Activated CD8-positive, alpha-beta memory T cell treated with anti-CD3 and anti-CD28 coated beads, Interleukin-2, amount 10 ng/mL, durations not matched to agents 7 days and 5 days (primary cell): Measurements from ENCODE around the gene PEX10. TPM values are rescaled to one million over a fixed set of nuclear protein-coding genes. Genes with fewer than 3 reads are reported as not detected.

Experiments
- ATAC-seq: fragments of 150-1000 bp; cut with Tn5 transposase; one replicate; pipeline ENCODE4 v1.10.0; 2021; ENCODE audit warnings: moderate library complexity
- CTCF ChIA-PET: fragments of 350-600 bp; sonication (Branson Sonifier 250); formaldehyde crosslinking; loops from one replicate; lab custom pipeline; 2021; ENCODE audit warnings: antibody characterized with exemption; lab: Charles Lee
- DNase-seq: peaks from one replicate; pipeline ENCODE4 v3.0.0-alpha.2; 2020
- H3K27ac Mint-ChIP-seq: one replicate; pipeline ENCODE4 v1.8.0; 2021; ENCODE audit warnings: mild to moderate bottlenecking, mixed read lengths
- H3K27me3 Mint-ChIP-seq: one replicate; pipeline ENCODE4 v1.8.0; 2021; ENCODE audit warnings: mixed read lengths
- H3K36me3 Mint-ChIP-seq: one replicate; pipeline ENCODE4 v1.8.0; 2021; ENCODE audit warnings: mild to moderate bottlenecking, mixed read lengths
- H3K4me1 Mint-ChIP-seq: one replicate; pipeline ENCODE4 v1.8.0; 2021; ENCODE audit warnings: mixed read lengths
- H3K4me3 Mint-ChIP-seq: one replicate; pipeline ENCODE4 v1.8.0; 2021; ENCODE audit warnings: mild to moderate bottlenecking, moderate library complexity, mixed read lengths
- H3K9me3 Mint-ChIP-seq: one replicate; pipeline ENCODE4 v1.8.0; 2022; ENCODE audit warnings: low read depth, mixed read lengths
- total RNA-seq, 2 experiments: library from RNA; stranded (reverse); gene quantifications; one replicate each; pipeline ENCODE4 v1.2.3, GENCODE V29; 2021

The PEX10 gene
- total RNA-seq, 2 experiments from 2014 or later: 8.7 to 12.3 TPM

GRCh38 chr1:2383576-2383975 lies 28.8 kb downstream of the PEX10 start:
- Mint-ChIP-seq H3K27ac (no peak overlapping the region), H3K4me3 (no peak overlapping the region), H3K4me1 (peaks cover 2% of the 10 kb centered on the region), H3K27me3 (no peaks in the 10 kb centered on the region), H3K36me3 (no peaks in the 10 kb centered on the region), H3K9me3 (no peaks in the 10 kb centered on the region)
- ATAC-seq: no peak
- CTCF ChIA-PET: interaction anchor here (0.6 to 7.1 kb wide), 3 partner anchors 8 to 186 kb away, joined by 3 to 217 read pairs (median 3); partner anchors contain the start of genes FAAP20, MORN1 and RER1
- no peak for DNase-seq

GRCh38 chr1:2382621-2383361 lies 29.6 kb downstream of the PEX10 start:
- no peak overlapping the region for H3K4me3 Mint-ChIP-seq
- peak; percentile 52 for DNase-seq
- ATAC-seq: no peak

DNA sequence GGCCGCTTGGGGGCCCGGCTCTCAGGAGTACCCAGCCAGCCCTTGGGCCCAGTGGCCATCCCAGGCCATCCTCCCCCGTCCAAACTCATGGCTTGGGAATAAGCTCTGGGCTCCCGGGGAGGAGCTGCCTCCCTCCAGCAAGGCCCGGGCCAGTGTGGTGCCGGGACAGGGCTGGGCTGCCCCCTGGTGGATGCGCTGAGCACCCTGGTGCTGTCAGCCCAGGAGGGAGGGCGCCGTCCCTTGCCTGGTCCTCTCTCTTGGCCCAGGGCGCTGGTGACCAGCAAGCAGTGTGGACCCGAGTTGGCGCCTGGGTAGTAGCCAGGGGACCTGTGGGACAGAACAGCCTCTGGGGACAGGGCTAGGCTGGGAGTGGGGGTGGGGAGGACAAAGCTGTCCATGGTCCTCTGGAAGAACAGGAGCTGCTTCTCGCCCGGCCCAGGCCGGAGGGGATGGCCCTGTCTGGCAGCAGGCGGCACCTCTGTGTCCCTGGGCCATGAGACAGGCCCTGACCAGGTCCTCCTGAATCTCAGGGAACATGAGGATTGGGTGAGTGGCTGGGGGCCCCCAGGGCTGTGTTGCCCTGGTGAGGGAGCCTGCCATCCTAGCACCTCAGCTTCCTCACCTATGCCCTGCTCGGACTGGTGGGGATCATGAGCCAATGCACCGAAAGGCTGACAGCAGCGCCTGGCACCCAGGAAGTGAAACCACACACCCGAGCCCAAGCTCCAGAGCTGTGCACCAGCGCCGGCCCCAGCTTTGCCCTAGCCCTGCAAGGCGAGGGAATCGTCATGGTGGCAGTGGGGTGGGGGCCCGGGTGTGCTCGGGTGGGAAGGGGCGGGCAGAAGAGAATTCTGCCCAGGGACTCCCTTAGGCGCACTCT lies 30.4 kb downstream of the PEX10 start:
- Mint-ChIP-seq H3K4me1 (peaks cover 2% of the 10 kb centered on the region), H3K36me3 (no peaks in the 10 kb centered on the region), H3K27me3 (no peaks in the 10 kb centered on the region), H3K9me3 (no peaks in the 10 kb centered on the region), H3K27ac (no peak overlapping the region), H3K4me3 (no peak overlapping the region)
- CTCF ChIA-PET: interaction anchor here (0.6 to 7.1 kb wide), 29 partner anchors 8 to 337 kb away, joined by 3 to 217 read pairs (median 4); partner anchors contain the start of genes FAAP20, MORN1 and RER1
- ATAC-seq (peak; percentile 98), DNase-seq (peak; percentile 85)

More at GRCh38 chr1:2382621-2383361, 29.6 kb downstream of the PEX10 start:
- H3K27ac Mint-ChIP-seq: no peak overlapping the region
- no peaks in the 10 kb centered on the region for H3K27me3 Mint-ChIP-seq
- no peaks in the 10 kb centered on the region for H3K9me3 Mint-ChIP-seq
- CTCF ChIA-PET: interaction anchor here (0.6 to 7.1 kb wide), 18 partner anchors 8 to 289 kb away, joined by 3 to 217 read pairs (median 6); partner anchors contain the start of genes FAAP20, MORN1 and RER1
- H3K36me3 Mint-ChIP-seq: no peaks in the 10 kb centered on the region
- peaks cover 2% of the 10 kb centered on the region for H3K4me1 Mint-ChIP-seq

- Mint-ChIP-seq H3K27ac (no peak overlapping the region), H3K9me3 (no peaks in the 10 kb centered on the region), H3K36me3 (no peaks in the 10 kb centered on the region), H3K4me3 (no peak overlapping the region), H3K4me1 (peaks cover 2% of the 10 kb centered on the region), H3K27me3 (no peaks in the 10 kb centered on the region)
- no peak for ATAC-seq
- DNase-seq: no peak
- CTCF ChIA-PET: interaction anchor here (0.6 to 7.1 kb wide), 28 partner anchors 9 to 336 kb away, joined by 3 to 217 read pairs (median 4); partner anchors contain the start of genes FAAP20, MORN1 and RER1
Measured at GRCh38 chr1:2380816-2381591, 31.4 kb downstream of the PEX10 start.

- CTCF ChIA-PET: interaction anchor here (1.0 to 7.1 kb wide), 3 partner anchors 10 to 183 kb away, joined by 3 to 217 read pairs (median 33); partner anchors contain the start of genes FAAP20, MORN1 and RER1
- Mint-ChIP-seq H3K27ac (no peak overlapping the region), H3K4me1 (peaks cover 2% of the 10 kb centered on the region), H3K36me3 (no peaks in the 10 kb centered on the region), H3K27me3 (no peaks in the 10 kb centered on the region), H3K9me3 (no peaks in the 10 kb centered on the region), H3K4me3 (no peak overlapping the region)
- DNase-seq: no peak
- ATAC-seq: no peak
Measured at GRCh38 chr1:2379733-2380404, 32.5 kb downstream of the PEX10 start.

- Mint-ChIP-seq H3K4me1 (peaks cover 2% of the 10 kb centered on the region), H3K9me3 (no peaks in the 10 kb centered on the region), H3K36me3 (no peaks in the 10 kb centered on the region), H3K4me3 (no peak overlapping the region), H3K27ac (no peak overlapping the region), H3K27me3 (no peaks in the 10 kb centered on the region)
- ATAC-seq (no peak), DNase-seq (no peak)
- CTCF ChIA-PET: interaction anchor here (1.0 to 7.1 kb wide), 4 partner anchors 42 to 205 kb away, joined by 3 to 217 read pairs (median 6); partner anchors contain the start of gene FAAP20
Measured at GRCh38 chr1:2378956-2379732, 33.2 kb downstream of the PEX10 start.

GRCh38 chr1:2378441-2378851 lies 33.9 kb downstream of the PEX10 start:
- H3K9me3 Mint-ChIP-seq: no peaks in the 10 kb centered on the region
- ATAC-seq: no peak
- H3K4me3 Mint-ChIP-seq: no peak overlapping the region
- H3K36me3 Mint-ChIP-seq: no peaks in the 10 kb centered on the region
- peaks cover 2% of the 10 kb centered on the region for H3K4me1 Mint-ChIP-seq
- CTCF ChIA-PET: interaction anchor here (1.0 to 7.1 kb wide), 4 partner anchors 41 to 204 kb away, joined by 3 to 217 read pairs (median 6); partner anchors contain the start of gene FAAP20
- no peaks in the 10 kb centered on the region for H3K27me3 Mint-ChIP-seq
- DNase-seq: no peak
- H3K27ac Mint-ChIP-seq: no peak overlapping the region

- Mint-ChIP-seq H3K36me3 (no peaks in the 10 kb centered on the region), H3K9me3 (no peaks in the 10 kb centered on the region), H3K4me3 (no peak overlapping the region), H3K27me3 (no peaks in the 10 kb centered on the region), H3K27ac (no peak overlapping the region), H3K4me1 (peaks cover 2% of the 10 kb centered on the region)
- ATAC-seq: no peak
- DNase-seq: no peak
- CTCF ChIA-PET: interaction anchor here (1.0 to 7.1 kb wide), 4 partner anchors 63 to 204 kb away, joined by 4 to 217 read pairs (median 6); partner anchors contain the start of gene FAAP20
Measured at GRCh38 chr1:2377751-2378440, 34.5 kb downstream of the PEX10 start.

DNA sequence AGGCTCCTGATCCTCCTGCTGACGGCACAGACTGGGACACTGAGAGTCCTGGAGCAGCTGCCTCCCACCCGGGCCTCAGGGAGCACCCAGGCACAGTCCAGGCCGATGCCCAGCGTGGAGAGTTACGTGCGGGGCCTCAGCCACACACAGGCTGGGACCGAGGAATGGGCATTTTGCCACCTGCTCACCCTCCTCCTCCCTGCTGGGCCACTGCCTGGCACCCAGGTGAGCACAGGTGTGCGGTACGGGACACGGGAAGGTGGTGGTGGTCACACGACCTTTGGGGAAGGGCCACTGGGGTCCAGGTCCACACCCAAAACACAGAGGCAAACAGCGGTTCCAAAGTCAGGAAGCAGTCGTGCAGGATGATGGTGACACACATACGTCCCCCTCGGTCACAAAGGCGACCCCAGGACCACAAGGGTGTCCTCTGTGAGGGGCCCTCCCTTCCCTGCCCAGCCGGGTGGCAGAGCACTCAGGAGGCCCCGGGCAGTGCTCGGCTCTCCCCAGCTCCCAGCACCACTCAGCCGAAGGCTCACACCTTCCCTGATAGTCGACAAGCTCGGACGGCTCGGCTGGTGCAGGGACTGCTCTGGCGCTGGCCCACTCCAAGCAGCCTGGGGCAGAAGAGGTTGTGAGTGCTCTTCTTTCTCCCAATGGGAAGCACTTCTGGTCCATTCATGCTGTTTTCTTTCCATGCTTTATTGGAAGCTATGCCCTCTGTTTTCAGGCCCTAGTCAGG lies 35.3 kb downstream of the PEX10 start:
- H3K9me3 Mint-ChIP-seq: no peaks in the 10 kb centered on the region
- DNase-seq: no peak
- CTCF ChIA-PET: interaction anchor here (1.0 to 1.3 kb wide), 2 partner anchors 182 kb away, joined by 5 to 7 read pairs; partner anchors contain the start of gene FAAP20

GRCh38 chr1:2376261-2376741 lies 36.1 kb downstream of the PEX10 start:
- DNase-seq: no peak
- Mint-ChIP-seq H3K4me3 (no peak overlapping the region), H3K4me1 (no peaks in the 10 kb centered on the region), H3K27ac (no peak overlapping the region), H3K9me3 (no peaks in the 10 kb centered on the region), H3K36me3 (no peaks in the 10 kb centered on the region), H3K27me3 (no peaks in the 10 kb centered on the region)
- CTCF ChIA-PET: interaction anchor here (1.3 kb wide), 1 partner anchor 181 kb away, joined by 7 read pairs; the partner anchor contains the start of gene FAAP20
- ATAC-seq: no peak

More for the DNA sequence above, 35.3 kb downstream of the PEX10 start:
- H3K27me3 Mint-ChIP-seq: no peaks in the 10 kb centered on the region
- peaks cover 2% of the 10 kb centered on the region for H3K4me1 Mint-ChIP-seq
- H3K36me3 Mint-ChIP-seq: no peaks in the 10 kb centered on the region
- no peak for ATAC-seq
- no peak overlapping the region for H3K4me3 Mint-ChIP-seq
- H3K27ac Mint-ChIP-seq: no peak overlapping the region
